A204.1 (cell line): Measurements from ENCODE around the gene TEFM.
"Not testable (repeated sequence)": the region's sequence is repeated elsewhere in the genome, so short reads cannot be mapped to it uniquely, and the experiment has no call there.

Source experiments
- FAIRE-seq: peaks from 2 replicates; lab custom pipeline; 2012; peaks lifted over from hg19 to GRCh38; lab: Jason Lieb, UNC

Gene TEFM, protein sequence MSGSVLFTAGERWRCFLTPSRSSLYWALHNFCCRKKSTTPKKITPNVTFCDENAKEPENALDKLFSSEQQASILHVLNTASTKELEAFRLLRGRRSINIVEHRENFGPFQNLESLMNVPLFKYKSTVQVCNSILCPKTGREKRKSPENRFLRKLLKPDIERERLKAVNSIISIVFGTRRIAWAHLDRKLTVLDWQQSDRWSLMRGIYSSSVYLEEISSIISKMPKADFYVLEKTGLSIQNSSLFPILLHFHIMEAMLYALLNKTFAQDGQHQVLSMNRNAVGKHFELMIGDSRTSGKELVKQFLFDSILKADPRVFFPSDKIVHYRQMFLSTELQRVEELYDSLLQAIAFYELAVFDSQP

DNA sequence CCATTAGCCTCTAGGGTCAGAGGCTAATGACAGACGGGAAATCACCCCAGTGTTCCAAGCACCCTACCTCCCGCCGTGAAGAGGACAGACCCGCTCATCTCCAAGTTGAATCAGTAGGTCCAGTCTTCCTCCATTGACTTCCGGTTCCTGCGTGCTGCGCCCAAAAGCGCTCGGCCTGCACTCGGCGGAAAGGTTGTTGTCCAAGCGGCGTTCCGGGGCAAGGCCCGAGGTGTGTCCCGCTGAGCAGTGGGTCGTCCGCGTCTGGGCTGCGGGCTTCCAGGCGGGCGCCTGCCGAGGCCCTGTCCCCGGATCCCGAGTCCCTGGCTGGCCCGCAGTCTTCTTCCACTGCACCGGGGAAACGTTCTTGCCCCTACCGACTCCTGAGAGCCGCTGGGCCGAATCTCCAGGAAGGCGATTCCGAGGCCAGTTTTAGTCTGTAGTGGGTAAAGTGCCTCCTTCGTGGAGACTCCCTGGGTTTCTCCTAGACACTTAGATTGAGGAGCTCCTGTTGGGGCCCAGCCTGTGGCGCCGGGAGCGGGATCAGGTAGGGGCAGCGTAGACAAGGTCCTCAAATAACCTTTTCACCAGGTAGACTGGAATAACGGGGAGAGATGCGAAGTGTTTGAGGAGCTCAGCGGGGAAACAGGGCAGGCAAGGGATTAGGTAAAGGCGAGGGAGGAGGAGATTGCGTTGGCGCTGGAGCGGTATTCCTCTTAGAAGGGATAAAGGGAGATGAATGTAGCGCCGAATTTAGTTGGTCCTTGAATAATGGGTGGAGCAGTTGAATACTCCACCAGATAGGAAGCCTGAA is at the start of gene TEFM:
TSS of gene TEFM (minus strand) at position 138 of the 811 bp plus-strand sequence. CDS start at position 98, 40 bp downstream.
- no peak for FAIRE-seq

DNA sequence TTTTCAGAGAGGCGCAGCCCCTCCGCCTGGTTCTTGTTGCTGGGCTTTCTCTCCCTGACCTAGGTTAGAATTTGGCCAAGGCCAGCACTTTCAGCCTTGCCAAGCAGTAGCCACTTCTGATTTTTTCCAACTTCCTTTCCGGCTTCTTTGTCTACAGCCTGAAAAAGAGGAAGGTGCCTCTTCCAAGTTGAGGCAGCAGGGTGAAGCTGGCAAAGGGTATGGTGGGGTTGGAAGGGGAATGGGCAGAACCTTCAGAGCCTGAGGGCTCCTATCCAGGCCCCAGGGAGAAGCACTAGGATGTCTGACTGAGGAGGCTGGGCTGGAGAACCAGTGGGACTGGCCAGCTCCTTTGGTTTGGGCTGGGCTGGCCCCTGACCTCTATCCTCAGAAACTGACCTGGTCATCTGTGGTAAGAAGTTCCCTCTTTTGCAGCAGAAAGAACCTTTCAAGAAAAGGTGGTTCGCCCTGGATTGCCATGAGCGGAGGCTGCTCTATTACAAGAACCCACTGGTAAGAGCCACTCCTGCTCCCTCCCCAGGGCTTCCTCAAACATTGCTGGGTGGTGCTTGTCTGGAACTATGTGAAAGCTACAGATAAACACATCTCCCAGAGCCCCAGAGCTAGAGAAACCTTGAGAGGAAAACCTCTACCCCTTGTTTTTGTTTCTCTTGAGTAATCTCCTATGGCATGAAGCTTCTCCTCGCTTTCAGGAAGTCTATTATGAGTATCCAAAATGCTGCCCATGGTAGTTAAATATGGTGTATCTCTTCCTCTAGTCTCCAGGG is 48.2 kb upstream of the TEFM start:
- no peak for FAIRE-seq

DNA sequence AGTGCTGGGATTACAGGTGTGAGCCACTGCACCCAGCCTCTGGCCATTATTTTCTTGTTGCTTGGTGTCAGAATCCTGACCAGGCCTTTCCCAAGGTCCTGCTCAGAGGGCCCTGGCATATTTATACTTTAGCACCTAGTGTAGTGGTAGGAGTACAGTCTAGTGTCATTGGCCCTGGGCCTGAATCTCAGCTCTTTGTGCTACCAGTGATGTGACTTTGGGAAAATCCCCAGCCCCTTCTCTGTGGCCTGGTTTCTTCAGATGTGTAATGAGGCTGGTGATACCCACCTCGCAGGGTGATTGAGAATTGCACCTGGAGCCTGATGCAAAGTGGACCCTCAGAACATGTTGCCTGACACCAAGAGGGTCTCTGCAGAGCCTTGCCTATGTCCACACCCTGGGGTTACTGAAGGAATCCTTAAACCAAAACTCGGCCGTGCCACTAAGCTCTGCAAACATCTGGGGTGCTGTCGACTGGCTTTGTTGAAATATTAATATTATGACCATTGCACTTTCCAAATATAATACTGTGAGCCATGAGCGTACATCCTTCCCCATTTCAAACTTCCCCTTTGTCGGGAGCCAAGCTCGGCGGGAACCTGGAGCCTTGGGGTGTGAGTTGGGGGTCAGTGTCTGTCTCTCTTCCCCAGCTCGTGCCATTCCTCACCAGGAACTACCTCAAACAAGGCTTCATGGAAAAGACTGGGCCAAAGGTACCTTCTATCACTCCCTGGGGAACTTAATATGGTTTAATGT is 46.8 kb upstream of the TEFM start:
- FAIRE-seq: no peak

DNA sequence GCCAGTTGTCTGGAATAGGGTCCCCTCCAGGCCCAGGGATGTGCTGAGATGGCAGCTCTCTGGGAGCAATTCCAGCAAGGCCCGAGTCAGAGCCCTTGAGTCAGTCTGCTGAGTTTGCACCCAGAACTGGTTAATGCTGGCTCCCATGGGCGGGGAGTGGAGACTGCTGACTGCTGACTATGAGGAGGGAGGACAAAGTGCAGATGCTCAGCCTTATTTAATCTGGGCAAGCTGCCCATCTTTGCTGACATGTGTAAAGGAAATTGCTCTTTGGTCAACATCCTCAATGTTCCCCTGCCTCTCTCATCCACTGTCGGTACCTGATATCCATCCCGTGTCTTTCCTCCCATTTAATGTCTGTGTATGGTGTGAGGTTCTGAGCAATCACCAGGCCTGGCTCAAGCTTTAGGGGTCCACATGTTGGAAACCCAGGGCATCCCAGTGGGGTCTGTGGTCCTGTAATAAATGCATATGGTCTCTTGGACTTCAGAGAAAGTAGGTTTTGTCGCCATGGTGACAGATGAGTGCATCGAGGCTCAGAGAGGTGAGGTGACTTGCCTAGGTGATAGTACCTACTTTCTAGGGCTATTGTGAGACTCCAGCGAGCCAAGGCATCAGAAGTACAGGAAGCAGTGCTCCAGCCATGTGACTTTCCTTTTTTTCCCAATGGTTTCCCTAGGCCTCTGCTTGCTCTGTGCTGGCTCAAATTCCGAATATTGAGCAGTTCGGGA is 44.8 kb upstream of the TEFM start:
- no peak for FAIRE-seq

DNA sequence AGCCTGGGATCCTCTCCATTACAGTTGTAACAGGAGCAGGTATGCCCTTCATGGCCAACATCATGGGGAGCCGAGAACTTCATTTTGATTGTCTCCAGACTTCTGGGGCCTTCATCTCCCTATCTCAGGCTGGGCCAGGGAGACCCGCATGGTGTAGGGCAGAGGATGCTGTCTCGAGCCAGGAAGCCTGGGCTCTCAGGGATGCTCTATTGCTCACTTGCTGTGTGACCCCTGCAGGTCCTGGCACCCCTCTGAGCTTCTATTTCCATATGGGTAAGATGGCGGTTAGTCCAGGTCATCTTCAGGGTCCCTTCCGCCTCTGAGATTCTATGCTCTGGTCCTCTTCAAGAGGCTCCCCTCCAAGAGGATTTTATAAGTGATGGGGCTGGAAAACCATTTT is 44.2 kb upstream of the TEFM start:
- no peak for FAIRE-seq

DNA sequence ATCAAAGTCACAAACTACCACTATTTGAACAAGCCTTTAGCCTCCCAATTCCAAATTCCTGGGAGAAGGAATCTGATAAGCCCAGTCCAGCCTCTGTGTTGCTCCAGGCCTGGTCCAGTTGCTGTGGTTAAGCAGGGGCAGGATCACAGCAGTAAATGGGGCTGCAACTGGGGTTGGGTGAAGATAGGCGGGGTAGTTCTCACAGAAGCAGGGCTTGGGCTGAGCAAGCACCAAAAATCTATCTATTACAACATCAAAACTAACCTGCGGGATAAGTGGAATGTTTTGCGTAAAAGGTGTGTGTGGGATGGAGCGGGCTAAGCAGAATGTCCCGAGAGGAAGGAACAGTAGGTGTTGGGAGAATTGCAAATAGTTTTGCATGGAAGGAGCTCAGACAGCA is 41.8 kb upstream of the TEFM start:
- FAIRE-seq: no peak

DNA sequence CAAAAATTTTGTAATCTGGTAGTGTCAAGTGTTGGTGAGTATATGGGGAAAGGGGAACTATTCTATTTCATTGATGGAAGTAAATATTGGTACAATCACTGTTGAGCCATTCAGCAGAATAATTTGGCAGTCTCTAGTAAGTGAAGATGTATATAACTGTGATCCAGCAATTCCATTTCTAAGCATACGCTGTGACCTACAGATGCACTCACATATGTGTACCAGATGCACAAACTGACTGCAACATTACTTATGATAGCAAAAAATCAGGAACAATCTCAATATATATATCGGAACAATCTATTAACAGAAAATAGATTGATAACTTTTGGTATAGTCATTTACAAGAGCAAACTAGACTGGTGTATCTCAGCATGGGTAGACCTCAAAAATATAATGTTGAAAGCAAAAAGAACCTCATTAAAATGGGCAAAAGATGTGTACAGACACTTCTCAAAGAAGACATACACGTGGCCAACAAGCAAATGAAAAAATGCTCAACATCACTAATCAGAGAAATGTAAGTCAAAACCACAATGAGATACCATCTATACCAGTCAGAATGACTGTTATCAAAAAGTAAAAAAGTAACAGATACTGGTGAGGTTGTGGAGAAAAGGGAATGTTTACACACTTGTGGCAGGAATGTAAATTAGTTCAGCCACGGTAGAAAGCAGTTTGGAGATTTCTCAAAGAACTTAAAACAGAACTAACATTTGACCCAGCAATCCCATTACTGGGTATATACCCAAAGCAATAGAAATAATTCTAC is 36.5 kb upstream of the TEFM start:
- FAIRE-seq: no peak

DNA sequence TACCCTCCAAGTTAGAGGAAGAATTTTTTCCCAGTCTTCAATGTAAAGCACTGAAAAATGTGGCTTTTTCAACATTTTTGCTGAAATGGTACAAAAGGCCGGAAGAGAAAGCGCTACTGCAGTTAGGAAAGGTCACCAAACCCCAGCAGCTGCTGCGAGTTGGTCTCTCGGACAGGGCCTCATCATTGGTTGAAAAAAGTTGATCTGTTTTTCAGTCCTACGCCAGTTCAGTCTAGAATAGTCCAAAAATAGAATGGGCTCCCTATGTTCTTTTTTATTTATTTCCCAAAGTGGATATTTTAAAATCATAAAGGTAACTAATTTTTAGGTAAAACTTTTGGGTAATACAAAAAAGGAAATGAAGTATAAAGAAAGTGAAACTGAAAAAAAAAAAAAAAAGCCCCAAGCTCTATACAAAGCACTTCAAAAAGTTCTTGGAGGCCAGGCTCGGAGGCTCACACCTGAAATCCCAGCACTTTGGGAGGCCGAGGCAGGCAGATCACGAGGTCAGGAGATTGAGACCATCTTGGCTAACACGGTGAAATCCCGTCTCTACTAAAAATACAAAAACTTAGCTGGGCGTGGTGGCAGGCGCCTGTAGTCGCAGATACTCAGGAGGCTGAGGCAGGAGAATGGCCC is 33.1 kb upstream of the TEFM start:
- FAIRE-seq: no peak

DNA sequence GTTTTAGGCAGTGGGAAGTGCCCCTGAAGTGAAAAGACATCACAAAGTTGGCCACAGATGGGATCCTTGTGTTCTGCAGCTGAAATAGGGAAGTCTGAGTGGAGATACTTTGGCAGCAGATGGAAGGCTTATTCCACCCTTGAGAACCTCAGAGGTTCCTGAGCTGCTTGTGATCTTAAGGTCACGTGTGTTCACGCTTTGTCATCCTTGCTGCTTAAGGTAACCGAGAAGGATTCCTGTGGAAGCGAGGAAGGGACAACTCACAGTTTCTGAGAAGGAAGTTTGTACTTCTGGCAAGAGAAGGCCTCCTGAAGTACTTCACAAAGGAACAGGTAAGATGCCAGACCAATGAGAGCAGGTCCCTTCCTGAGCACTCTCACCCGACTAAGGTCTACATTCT is 27.9 kb upstream of the TEFM start:
- no peak for FAIRE-seq

DNA sequence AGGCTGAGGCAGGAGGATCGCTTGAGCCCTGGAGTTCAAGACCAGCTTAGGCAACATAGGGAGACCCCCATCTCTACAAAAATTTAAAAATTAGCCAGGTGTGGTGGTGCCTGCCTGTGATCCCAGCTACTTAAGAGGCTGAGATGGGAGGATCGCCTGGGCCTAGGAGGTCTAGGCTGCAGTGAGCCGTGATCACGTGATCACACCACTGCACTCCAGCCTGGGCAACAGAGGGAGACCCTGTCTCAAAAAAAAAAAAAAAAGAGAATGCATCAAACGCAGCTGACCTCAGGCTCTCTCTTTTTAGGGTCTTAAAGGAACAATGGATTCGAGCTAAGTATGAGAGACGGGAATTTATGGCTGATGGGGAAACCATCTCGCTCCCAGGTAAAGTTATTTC is 25.5 kb upstream of the TEFM start:
- not testable (repeated sequence) for FAIRE-seq

DNA sequence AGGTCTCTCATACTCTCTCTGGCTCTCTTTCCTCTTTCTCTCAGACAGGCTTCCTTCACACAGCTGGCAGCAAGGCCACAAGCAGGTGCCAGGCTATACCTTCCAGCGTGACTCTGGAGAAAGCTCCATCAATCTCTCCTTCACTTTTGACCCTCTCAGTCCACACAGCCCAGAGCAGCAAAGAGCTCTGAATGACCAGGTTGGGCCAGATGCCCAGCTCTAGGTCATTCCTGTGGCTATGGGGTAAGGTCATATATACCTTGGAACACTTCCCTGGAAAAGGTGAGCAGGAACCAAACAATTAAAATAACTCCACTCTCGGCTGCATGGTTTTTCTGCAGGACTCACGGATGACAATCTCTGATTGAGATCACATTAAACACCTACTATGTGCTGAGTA is 24.5 kb upstream of the TEFM start:
- FAIRE-seq: no peak

DNA sequence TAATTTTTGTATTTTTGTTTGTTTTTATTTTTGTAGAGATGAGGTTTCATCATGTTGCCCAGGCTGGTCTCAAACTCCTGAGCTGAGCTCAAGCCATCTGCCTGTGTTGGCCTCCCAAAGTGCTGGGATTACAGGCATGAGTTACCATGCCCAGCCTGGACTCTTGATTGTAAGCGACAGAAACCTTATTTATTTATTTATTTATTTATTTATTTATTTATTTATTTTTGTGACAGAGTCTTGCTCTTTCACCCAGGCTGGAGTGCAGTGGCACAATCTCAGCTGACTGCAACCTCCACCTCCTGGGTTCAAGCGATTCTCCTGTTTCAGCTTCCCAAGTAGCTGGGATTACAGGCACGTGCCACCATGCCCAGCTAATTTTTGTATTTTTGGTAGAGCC is 23.8 kb upstream of the TEFM start:
- not testable (repeated sequence) for FAIRE-seq

DNA sequence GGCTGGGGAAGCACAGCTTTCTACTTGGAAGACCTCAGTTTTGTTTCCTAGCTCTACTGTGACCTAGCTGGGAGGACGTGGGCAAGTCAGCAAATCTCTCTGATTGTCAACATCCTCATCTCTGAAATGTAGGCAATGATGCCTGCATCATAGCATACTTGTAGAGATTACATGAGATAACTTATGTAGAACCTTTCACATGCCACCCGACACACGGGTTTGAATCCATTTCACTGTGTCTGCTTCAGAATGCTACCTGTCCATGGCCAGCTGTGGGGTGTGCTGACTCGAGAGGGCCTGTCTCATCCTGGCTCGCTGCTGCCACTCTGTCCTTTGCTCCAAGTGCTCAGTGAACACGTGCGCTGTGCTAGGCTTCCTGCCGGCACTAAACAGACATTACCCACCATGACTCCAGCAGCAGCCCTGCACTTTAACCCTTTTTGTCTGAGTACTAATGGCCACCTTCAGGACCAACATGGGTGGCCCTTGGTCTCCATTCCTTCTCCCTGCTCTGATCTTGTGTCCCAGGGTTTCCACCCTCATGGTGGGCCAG is 23.1 kb upstream of the TEFM start:
- no peak for FAIRE-seq

DNA sequence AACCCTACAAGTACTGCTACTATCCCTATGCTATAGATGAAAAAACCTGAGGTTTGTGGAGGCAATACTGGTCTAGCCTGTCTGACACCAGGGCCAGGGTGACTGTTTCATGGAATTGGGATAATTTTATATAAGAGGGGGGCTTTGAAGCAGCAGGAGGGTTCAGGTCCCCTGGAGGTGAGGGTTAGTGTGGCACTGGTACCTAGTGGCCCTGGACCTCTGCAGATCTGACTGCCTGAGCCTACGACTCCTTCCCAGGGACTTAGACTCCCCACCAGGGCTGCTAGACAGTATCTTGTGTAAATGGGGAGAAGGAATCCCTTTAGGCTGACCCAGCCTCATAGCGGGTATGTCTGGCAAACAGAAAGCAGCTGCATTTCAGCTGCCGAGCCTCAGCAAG is 22.5 kb upstream of the TEFM start:
- FAIRE-seq: no peak

DNA sequence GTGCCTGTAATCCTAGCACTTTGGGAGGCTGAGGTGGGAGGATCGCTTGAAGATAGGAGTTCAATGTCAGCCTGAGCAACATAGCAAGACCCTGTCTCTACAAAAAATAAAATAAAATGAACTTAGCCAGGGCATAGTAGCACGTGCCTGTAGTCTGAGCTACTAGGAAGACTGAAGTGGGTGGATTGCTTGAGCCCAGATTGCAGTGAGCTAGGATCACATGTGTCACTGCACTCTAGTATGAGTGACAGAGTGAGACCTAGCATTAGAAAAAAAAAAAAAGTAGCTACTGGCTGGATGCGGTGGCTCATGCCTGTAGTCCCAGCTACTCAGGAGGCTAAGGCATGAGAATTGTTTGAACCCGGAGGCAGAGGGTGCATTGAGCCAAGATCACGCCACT is 21.7 kb upstream of the TEFM start:
- FAIRE-seq: no peak

DNA sequence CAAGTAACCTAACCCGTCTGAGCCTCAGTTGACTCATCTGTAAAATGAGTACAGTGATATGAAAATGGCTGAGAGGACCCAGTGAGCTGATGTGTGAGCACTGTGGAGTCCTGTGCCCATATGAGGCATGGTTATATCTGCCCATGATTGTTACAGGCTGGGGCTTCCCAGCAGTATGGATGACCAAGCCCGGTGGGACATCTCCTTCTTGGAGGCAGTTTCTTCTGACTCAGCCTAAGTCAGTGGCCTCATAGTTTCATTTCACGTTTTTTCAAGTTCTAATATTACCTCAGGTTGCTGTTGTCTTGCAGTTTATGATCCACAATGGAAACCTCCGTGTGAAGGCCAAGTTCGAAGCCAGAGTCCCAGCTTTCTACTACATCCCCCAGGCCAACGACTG is 20.5 kb upstream of the TEFM start:
- FAIRE-seq: no peak

DNA sequence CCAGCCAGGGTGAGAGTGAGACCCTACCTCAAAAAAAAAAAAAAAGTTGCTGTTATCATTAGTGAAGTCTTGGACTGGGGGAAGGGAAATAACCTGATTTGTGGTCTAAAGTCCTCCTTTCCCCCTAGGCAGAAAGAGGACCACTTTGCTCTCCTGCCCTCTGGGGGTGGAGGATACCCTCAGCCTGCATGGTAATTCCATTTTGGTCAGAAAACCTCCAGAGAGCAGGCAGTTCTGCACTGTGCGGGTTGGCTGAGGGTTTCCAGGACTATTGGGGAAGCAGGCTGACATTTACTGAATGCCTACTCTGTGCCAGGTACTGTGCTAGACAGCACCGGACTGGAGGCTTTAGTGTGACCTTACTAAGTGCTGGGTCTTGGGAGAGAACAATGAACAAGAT is 18.3 kb upstream of the TEFM start:
- FAIRE-seq: no peak

DNA sequence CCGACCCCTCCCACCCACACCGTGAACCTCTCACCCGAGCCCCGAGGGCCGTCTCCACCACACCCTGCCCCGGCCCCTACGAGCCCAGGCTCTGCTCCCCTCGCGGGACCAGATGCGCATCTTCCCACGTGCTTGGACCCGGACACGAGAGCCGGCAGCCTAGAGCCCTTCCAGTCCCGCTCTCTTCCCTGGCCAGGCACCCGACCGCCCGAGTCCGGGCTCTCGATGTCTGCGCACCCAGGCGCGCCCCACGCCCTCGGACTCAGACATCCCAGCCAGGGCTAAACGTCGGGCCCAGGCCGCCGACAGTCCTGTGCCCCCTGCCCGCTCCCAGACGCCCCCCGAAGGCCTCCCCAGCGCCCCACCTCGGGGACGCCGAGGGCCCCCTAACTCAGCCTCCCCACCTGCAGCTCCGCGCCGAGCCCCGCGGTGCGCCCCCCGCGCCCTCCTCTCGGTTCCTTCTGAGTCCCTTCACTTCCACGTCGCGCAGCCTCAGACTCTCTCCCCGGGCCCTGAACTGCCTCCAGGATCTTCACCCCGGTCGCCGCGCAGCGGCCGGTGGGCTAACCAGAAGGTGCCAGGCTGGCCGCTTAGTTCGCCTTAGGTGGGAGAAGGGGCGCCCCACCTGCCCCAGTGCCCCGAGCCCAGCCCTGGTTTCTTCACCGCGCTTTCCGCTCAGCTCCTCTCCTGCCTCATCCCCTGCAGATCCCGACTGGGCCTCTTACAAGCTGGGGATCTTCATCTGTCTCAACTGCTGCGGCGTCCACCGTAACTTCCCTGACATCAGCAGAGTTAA is 16.4 kb upstream of the TEFM start:
- no peak for FAIRE-seq
